ENCODE data around the gene SPATA20.

DNA sequence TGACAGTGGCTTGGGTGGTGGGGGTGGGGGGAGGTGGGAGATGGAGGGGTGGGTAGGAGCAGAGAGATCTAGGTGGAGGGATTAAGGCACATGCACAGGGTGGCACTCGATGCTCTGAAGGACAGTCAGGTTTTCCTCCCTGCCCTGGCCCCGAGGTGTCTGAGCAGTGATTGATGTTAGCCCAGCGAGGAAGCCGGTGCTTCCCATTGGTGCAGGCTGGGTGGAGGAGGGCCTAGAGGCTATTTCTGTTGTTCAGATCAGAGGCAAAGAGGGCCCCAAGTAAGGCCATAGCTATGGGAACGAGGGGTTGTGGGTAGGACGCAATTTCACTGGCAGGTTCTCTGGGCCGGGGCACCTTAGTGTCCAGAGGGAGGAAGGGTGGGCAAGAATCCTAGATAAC is 36.7 kb downstream of the SPATA20 start:
- TF ChIP-seq, protein P1, sequence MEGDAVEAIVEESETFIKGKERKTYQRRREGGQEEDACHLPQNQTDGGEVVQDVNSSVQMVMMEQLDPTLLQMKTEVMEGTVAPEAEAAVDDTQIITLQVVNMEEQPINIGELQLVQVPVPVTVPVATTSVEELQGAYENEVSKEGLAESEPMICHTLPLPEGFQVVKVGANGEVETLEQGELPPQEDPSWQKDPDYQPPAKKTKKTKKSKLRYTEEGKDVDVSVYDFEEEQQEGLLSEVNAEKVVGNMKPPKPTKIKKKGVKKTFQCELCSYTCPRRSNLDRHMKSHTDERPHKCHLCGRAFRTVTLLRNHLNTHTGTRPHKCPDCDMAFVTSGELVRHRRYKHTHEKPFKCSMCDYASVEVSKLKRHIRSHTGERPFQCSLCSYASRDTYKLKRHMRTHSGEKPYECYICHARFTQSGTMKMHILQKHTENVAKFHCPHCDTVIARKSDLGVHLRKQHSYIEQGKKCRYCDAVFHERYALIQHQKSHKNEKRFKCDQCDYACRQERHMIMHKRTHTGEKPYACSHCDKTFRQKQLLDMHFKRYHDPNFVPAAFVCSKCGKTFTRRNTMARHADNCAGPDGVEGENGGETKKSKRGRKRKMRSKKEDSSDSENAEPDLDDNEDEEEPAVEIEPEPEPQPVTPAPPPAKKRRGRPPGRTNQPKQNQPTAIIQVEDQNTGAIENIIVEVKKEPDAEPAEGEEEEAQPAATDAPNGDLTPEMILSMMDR (IDR thresholded peaks at IDR 0.05): no peak
- TF ChIP-seq POLR2A (IDR thresholded peaks at IDR 0.05): no peak
